Midbrain (tissue), 1 donor: Measurements from ENCODE around the gene PLCL2.
"Not testable (repeated sequence)": the region's sequence is repeated elsewhere in the genome, so short reads cannot be mapped to it uniquely, and the experiment has no call there.

Experiments
- DNase-seq: peaks from one replicate; lab custom pipeline; 2025; lab: John Stamatoyannopoulos, UW

Gene PLCL2

DNA sequence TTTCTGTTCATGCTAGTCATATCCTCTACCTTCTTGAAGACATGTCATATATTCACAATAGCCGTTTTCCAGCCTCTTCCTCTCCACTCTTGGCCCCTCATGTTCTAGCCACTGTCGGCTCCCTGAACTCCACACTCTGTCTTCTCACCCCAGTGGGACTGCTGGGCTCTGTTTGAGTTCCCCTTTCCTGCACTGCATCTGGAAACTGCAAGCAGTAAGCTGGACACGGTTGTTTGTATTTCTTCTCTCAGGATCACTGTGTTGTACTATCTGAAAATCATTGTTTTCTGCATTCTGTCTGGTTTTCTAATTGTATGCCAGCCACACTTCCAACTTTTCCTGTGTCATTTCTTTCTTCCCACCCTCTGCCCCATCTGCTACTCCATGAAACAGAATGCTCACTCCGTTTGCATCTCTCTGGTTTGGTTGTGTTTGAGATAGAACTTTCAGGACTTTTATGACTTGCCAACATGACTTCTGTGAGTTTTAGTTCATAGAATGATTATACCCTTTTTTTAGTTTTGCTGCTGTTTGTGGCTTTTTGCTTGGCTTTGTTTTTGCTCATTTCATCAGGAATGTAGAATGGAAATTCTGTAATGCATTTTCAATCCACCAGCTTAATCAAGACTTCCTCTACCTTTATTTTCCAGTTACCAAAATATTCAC lies 192.3 kb downstream of the PLCL2 start:
- DNase-seq = no peak

DNA sequence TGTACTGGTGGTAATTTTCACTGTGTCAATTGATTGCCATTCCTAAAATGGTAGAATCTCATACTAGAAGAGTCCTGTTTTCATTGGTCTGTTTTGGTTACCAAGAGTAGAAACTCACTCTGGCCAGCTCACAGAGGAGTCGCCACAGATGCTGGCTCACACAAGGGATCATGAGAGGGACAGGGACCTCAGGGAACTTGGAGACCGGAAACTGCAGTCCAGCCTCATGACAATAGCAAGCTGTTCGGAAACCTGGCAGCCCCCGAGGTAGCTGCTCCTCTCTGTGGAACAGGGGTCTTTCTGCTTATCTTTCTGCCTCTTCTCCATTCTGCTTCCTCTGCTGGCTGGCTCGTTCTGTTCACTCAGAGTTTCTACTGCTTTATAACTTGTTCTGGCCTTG lies 192.9 kb downstream of the PLCL2 start:
- no peak for DNase-seq

DNA sequence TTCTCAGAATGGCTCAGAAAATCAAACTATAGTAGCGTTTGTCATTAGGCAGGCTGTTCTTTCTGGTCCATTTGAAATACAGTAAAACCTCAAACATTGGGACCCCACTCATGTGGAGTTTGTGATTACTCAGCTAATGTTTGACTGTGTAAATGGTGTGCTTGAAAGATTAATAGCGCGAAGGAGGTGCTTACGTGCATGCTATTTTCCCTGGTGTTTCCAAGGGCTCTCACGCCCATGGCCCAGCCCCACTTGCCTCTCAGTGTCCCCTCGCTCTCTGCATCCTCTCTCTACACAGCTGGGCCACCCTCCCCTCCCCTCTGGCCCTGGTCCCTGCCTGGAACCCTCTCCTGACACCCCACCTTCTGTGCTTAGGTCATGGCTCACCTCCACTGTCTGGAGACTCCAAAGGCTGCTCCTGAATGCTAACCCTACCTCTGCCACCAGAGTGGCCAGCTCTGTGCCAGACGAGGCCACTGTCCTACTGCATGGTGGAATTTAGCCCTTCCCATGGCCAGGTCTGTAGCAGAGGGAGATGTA lies 194.2 kb downstream of the PLCL2 start:
- DNase-seq = no peak

DNA sequence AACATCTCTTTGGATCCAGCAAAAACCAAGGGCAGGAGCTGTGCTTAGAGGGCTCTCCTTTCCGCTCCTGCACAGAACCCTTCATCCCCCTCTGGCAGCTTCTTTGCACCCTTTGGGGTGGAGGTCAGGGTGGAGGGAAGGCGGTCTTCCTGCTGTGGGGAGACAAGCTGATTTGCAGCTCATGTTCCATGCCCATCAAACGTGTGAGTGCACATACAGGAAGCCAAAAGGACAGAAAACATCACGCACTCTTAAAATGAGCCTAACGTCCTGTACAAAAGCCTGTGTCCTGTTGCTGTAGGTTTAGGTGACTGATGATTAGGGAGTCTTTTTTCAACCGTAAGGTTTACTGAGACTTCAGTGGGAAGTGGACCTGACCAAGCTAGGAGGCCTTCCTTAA lies 195.2 kb downstream of the PLCL2 start:
- no peak for DNase-seq

DNA sequence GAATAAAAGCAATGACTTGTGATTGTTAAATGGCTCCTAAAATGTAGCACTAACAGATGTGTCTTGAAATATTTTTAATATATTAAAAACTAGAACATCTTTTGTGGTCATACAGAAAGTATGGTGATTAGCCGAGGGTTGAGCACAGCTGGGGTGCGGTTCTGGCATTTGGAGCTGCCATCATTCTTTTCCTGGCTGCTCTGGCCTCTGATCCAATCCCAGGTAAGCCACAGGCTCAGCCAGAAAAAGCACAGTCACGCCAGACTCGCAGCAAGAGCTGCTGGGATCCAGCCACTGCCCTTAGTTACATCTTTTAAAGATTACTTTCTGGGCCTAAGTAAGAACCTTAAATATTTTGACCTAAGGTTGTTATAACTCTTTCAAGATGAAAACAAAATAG lies 196.8 kb downstream of the PLCL2 start:
- DNase-seq = no peak

DNA sequence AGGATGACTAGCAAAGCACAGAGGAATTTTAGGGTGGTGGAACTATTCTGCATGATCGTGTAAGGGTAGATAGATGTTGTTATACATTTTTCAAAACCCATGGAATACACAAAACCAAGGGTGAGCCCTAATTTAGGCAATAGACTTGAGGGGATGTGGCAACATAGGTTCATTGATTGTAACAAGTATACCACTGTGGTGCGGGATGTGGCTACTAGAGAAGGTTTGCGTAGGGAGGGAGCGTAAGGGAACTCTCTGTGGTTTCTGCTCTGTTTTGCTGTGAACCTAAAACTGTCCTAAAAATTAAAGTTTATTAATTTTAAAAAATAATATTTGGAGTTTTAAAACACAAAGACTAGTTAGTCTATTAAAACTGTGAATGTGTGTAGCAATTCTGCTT lies 202.8 kb downstream of the PLCL2 start:
- DNase-seq = no peak

DNA sequence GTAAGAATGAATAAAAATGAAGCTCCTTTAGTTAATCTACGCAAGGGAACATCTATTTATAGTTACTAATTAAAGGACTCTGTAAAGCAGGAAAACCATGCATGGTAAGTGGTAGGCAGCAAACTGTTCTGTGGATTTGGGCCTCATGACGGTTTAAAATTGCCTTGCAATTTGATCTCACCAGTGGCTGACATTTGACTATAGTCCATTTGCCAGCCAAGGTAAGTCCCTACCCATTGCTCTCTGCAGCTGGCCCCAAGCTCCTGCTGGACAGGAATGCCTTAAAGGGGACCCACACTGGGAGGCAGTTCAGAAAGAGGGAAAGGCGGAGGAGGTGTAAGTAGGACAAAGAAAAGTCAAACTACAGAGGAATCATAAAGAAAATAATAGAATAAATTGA lies 203.3 kb downstream of the PLCL2 start:
- DNase-seq = no peak

- DNase-seq = no peak
These were observed 204.0 kb downstream of the PLCL2 start for GRCh38 chr3:17088602-17089313.

- DNase-seq = no peak
These were observed 204.6 kb downstream of the PLCL2 start for GRCh38 chr3:17089314-17089700.

- no peak for DNase-seq
These were observed 205.7 kb downstream of the PLCL2 start for GRCh38 chr3:17090280-17090983.

- DNase-seq = no peak
These were observed 207.3 kb downstream of the PLCL2 start for GRCh38 chr3:17091910-17092582.

DNA sequence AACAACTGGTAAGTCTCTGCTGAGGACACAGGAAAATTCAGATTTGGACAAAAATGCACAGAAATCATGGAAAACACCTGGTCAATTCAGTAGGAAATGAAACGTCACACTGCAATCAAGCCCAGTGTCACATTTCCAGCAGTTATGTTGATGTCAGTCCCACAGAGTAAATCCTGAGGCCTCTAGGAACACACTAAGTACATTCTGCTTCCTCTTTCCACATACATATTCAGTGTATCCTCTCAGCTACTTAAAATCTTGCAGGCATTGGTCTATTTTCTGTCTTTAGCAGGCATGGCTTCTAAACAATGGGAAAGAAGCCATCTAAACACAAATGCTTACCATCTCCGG lies 207.8 kb downstream of the PLCL2 start:
- no peak for DNase-seq

DNA sequence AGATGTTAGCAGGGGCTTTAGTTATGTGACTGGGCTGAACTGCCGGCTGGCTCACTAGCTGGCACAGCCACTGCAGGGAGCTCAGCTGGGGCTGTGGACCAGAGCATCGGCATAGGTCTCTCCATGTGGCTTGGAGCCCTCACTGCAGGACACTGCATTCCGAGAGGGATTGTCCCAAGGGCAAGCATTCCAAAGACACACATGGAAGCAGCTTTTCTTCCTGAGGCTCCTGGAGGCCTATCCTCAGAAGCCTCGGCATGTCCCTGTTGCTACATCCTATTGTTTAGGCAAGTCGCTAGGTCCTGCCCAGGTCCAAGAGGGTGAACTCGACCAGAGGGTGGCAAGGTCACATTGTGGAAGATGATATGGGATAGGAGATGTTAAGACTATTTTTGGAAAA lies 209.8 kb downstream of the PLCL2 start:
- DNase-seq = no peak

GRCh38 chr3:17103579-17103978 lies 218.8 kb downstream of the PLCL2 start:
- DNase-seq = no peak

GRCh38 chr3:17106801-17107200 lies 222.0 kb downstream of the PLCL2 start:
- not testable (repeated sequence) for DNase-seq

GRCh38 chr3:17110660-17111396 lies 226.1 kb downstream of the PLCL2 start:
- no peak for DNase-seq

- no peak for DNase-seq
These were observed 226.8 kb downstream of the PLCL2 start for GRCh38 chr3:17111586-17111985.

GRCh38 chr3:17115186-17115585 lies 230.4 kb downstream of the PLCL2 start:
- no peak for DNase-seq

GRCh38 chr3:17116007-17116600 lies 231.3 kb downstream of the PLCL2 start:
- no peak for DNase-seq

GRCh38 chr3:17118771-17119170 lies 234.0 kb downstream of the PLCL2 start:
- no peak for DNase-seq
